CD4-positive, CD25-positive, alpha-beta regulatory T cell (primary cell): ENCODE results near the gene ORAI3. TPM values are rescaled to one million over a fixed set of nuclear protein-coding genes. Genes with fewer than 3 reads are reported as not detected.

ENCODE experiments used
- ATAC-seq, 2 donors: fragments of 150-1000 bp; cut with Tn5 transposase; one replicate each; pipeline ENCODE4 v1.10.0; 2021; ENCODE audit warnings: low read depth in 2 of 2, moderate number of reproducible peaks in 2 of 2, moderate library complexity in 1 of 2
- DNase-seq, 3 donors: peaks; one replicate each; pipeline versions ENCODE4 v3.0.0 to v3.0.0-alpha.2; 2012 to 2022; ENCODE audit warnings: mixed read lengths in 1 of 3
- H3K27ac ChIP-seq: one replicate; pipeline ENCODE4 v1.7.0; 2013; ENCODE audit warnings: mild to moderate bottlenecking, low read length; ENCODE audit not compliant: insufficient read depth, poor library complexity, severe bottlenecking
- H3K27me3 ChIP-seq: one replicate; pipeline ENCODE4 v1.7.0; 2013; ENCODE audit warnings: low read length; ENCODE audit not compliant: control insufficient read depth, insufficient read depth
- H3K36me3 ChIP-seq: one replicate; pipeline ENCODE4 v1.7.0; 2013; ENCODE audit warnings: mild to moderate bottlenecking, low read length, moderate library complexity; ENCODE audit not compliant: control insufficient read depth, insufficient read depth
- H3K4me1 ChIP-seq: 2 replicates; pipeline ENCODE4 v1.7.0; 2013; ENCODE audit warnings: mild to moderate bottlenecking, low read length; ENCODE audit not compliant: insufficient read depth, control insufficient read depth, poor library complexity, severe bottlenecking
- H3K4me3 ChIP-seq: one replicate; pipeline ENCODE4 v1.7.0; 2013; ENCODE audit warnings: low read depth, mild to moderate bottlenecking, low read length, moderate library complexity
- H3K9me3 ChIP-seq, 2 experiments: 1 replicate in 1 of 2; 2 replicates in 1 of 2; pipeline ENCODE4 v1.7.0; 2013; ENCODE audit warnings: low read length in 2 of 2, mild to moderate bottlenecking in 1 of 2, moderate library complexity in 1 of 2; ENCODE audit not compliant: control insufficient read depth in 2 of 2
- H3K27ac Mint-ChIP-seq, 3 donors: one replicate each; pipeline ENCODE4 v1.8.0; 2020 to 2022; ENCODE audit warnings: mild to moderate bottlenecking in 3 of 3, mixed read lengths in 3 of 3, moderate library complexity in 2 of 3
- H3K27me3 Mint-ChIP-seq: one replicate; pipeline ENCODE4 v1.8.0; 2022; ENCODE audit warnings: mild to moderate bottlenecking, mixed read lengths
- H3K36me3 Mint-ChIP-seq: one replicate; pipeline ENCODE4 v1.8.0; 2020; ENCODE audit warnings: mixed read lengths
- H3K4me1 Mint-ChIP-seq, 4 donors: one replicate each; pipeline ENCODE4 v1.8.0; 2020 to 2022; ENCODE audit warnings: mixed read lengths in 4 of 4, mild to moderate bottlenecking in 1 of 4
- H3K4me3 Mint-ChIP-seq, 4 donors: one replicate each; pipeline ENCODE4 v1.8.0; 2020 to 2022; ENCODE audit warnings: mild to moderate bottlenecking in 4 of 4, mixed read lengths in 4 of 4, moderate library complexity in 3 of 4
- H3K9me3 Mint-ChIP-seq, 7 donors: one replicate each; pipeline ENCODE4 v1.8.0; 2020 to 2022; ENCODE audit warnings: mixed read lengths in 7 of 7, mild to moderate bottlenecking in 3 of 7, moderate library complexity in 2 of 7
- polyA plus RNA-seq, 4 donors: library from polyadenylated mRNA; unstranded; fragments of 300-500 nt; fragmentation: Illumina TruSeq; gene quantifications; one replicate each; pipeline ENCODE4 v1.2.3, GENCODE V29; 2021
- total RNA-seq: library from RNA; stranded (reverse); gene quantifications from one replicate; pipeline ENCODE4 v1.2.3, GENCODE V29; 2022

The ORAI3 gene
- total and polyA plus RNA-seq, 5 donors from 2014 or later, result 7.7 to 34.7 (median 31.4) TPM

DNA sequence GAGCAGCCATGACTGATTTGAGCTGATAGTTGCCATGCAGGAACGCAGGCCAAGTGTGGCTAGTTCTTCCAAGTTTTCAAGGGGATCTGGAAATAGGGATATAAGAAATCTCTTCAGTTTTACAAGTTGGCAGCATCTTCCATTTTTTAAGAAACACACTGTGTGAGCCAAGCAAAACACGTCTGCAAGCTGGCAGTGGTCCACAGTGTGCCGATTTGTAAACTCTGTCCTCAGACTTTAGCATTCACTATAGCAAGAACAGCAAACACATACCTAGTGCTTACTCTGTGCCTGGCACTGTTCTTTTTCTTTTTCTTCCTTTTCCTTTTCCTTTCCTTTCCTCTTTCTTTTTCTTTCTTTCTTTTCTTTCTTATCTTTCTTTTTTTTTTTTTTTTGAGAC is 2.9 kb downstream of the ORAI3 start:
- peaks cover 5 to 28% (median 18%) of the 10 kb centered on the region in 4 donors for H3K4me1 Mint-ChIP-seq
- Histone ChIP-seq H3K4me1 (peaks cover 30% of the 10 kb centered on the region), H3K4me3 (no peak overlapping the region), H3K9me3 (no peaks in the 10 kb centered on the region), H3K27ac (no peak overlapping the region), H3K27me3 (no peaks in the 10 kb centered on the region), H3K36me3 (no peaks in the 10 kb centered on the region)
- DNase-seq (no peak), ATAC-seq (no peak)
- H3K36me3 Mint-ChIP-seq, result no peaks in the 10 kb centered on the region
- H3K27me3 Mint-ChIP-seq, result no peaks in the 10 kb centered on the region
- peak overlapping the region in 2 of 4 donors; percentile 46 to 93 for H3K4me3 Mint-ChIP-seq
- H3K9me3 Mint-ChIP-seq, result no peaks in the 10 kb centered on the region
- no peak overlapping the region for H3K27ac Mint-ChIP-seq

GRCh38 chr16:30953111-30953510 is 4.2 kb downstream of the ORAI3 start:
- Mint-ChIP-seq H3K9me3 (no peaks in the 10 kb centered on the region), H3K27me3 (peaks cover 7% of the 10 kb centered on the region)
- no peak overlapping the region for H3K27ac ChIP-seq

DNA sequence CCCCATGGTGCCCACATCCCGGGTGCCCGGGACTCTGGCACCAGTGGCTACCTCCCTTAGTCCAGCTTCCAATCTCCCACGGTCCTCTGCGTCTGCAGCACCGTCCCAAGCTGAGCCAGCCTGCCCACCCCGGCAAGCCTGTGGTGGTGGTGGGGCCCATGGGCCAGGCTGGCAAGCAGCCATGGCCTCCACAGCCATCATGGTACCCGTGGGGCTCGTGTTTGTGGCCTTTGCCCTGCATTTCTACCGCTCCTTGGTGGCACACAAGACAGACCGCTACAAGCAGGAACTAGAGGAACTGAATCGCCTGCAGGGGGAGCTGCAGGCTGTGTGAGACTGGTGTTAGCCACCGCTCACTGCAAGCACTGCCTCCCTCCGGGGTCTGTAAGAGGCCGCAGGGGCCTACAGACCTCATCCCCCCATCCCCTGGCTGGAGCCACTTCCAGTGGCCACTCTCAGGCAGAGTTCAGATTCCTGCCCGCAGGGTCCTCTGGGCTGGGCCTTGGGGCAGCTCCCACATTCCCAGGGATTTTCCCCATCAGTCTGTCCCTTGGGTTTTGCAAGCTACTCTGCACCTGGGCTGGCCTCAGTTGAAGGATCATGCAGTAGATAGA is 4.8 kb downstream of the ORAI3 start:
- no peak overlapping the region for H3K4me3 ChIP-seq
- Mint-ChIP-seq H3K27me3 (peaks cover 7% of the 10 kb centered on the region), H3K4me1 (peaks cover 5 to 39% (median 21%) of the 10 kb centered on the region in 4 donors), H3K27ac (peak overlapping the region in 1 of 3 donors; percentile 26), H3K36me3 (no peaks in the 10 kb centered on the region), H3K4me3 (peak overlapping the region in 2 of 4 donors; percentile 63 to 84), H3K9me3 (no peaks in the 10 kb centered on the region)
- H3K9me3 ChIP-seq, result no peaks in the 10 kb centered on the region
- no peaks in the 10 kb centered on the region for H3K36me3 ChIP-seq
- H3K27me3 ChIP-seq, result no peaks in the 10 kb centered on the region
- no peak for ATAC-seq
- no peak overlapping the region for H3K27ac ChIP-seq
- peaks cover 33% of the 10 kb centered on the region for H3K4me1 ChIP-seq
- DNase-seq, result peak; percentile 36 to 81 (median 49)

More at GRCh38 chr16:30953111-30953510, 4.2 kb downstream of the ORAI3 start:
- H3K36me3 ChIP-seq, result no peaks in the 10 kb centered on the region
- H3K4me1 ChIP-seq, result peaks cover 33% of the 10 kb centered on the region
- DNase-seq (no peak), ATAC-seq (no peak)
- H3K27me3 ChIP-seq, result no peaks in the 10 kb centered on the region
- Mint-ChIP-seq H3K4me1 (peaks cover 5 to 36% (median 21%) of the 10 kb centered on the region in 4 donors), H3K4me3 (peak overlapping the region in 2 of 4 donors; percentile 63 to 84), H3K36me3 (no peaks in the 10 kb centered on the region), H3K27ac (no peak overlapping the region)
- H3K4me3 ChIP-seq, result no peak overlapping the region
- no peaks in the 10 kb centered on the region for H3K9me3 ChIP-seq

DNA sequence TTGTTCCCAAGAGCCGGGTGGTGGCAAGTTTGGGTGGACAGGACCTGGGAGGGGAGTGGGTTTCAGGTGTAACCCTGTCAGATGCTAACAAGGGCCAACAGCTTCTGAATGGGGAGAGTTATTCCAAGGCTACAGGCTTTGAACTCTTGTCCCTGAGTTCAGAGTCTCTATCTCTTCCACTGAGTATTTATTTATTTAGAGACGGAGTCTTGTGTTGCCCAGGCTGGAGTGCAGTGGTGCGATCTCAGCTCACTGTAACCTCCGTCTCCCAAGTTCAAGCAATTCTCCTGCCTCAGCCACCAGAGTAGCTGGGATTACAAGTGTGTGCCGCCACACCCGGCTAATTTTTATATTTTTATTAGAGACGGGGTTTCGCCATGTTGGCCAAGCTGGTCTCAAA is 6.1 kb downstream of the ORAI3 start:
- no peak overlapping the region for H3K4me3 ChIP-seq
- H3K9me3 Mint-ChIP-seq, result no peaks in the 10 kb centered on the region
- H3K4me1 Mint-ChIP-seq, result peaks cover 11 to 44% (median 28%) of the 10 kb centered on the region in 4 donors
- H3K27ac Mint-ChIP-seq, result peak overlapping the region in 1 of 3 donors; percentile 74
- H3K27ac ChIP-seq, result no peak overlapping the region
- no peak for DNase-seq
- peaks cover 7% of the 10 kb centered on the region for H3K36me3 Mint-ChIP-seq
- peak overlapping the region in 2 of 4 donors; percentile 38 to 98 for H3K4me3 Mint-ChIP-seq
- H3K36me3 ChIP-seq, result peaks cover 8% of the 10 kb centered on the region
- no peak for ATAC-seq
- H3K27me3 ChIP-seq, result no peaks in the 10 kb centered on the region
- H3K9me3 ChIP-seq, result no peaks in the 10 kb centered on the region
- peaks cover 35% of the 10 kb centered on the region for H3K4me1 ChIP-seq
- peaks cover 9% of the 10 kb centered on the region for H3K27me3 Mint-ChIP-seq

GRCh38 chr16:30956601-30957455 is 8.0 kb downstream of the ORAI3 start:
- no peaks in the 10 kb centered on the region for H3K27me3 ChIP-seq
- H3K36me3 Mint-ChIP-seq, result peaks cover 17% of the 10 kb centered on the region
- DNase-seq, result peak; percentile 73 to 92 (median 81)
- H3K27me3 Mint-ChIP-seq, result peaks cover 12% of the 10 kb centered on the region
- peak overlapping the region; percentile 93 for H3K27ac ChIP-seq
- H3K9me3 ChIP-seq, result no peaks in the 10 kb centered on the region
- H3K4me1 Mint-ChIP-seq, result peaks cover 15 to 43% (median 24%) of the 10 kb centered on the region in 4 donors
- H3K4me3 Mint-ChIP-seq, result peak overlapping the region; percentile 97 to 99 (median 98)
- peaks cover 23% of the 10 kb centered on the region for H3K4me1 ChIP-seq
- peaks cover 26% of the 10 kb centered on the region for H3K36me3 ChIP-seq
- ATAC-seq, result peak; percentile 61 to 63
- H3K9me3 Mint-ChIP-seq, result no peaks in the 10 kb centered on the region
- H3K27ac Mint-ChIP-seq, result peak overlapping the region; percentile 98 to 99 (median 98)
- peak overlapping the region; percentile 88 for H3K4me3 ChIP-seq

GRCh38 chr16:30957456-30958174 is 8.7 kb downstream of the ORAI3 start, which contains the start of gene SETD1A:
SETD1A (plus strand) TSS chr16:30957754; CDS start chr16:30958732, 978 bp downstream.
- H3K9me3 Mint-ChIP-seq, result no peaks in the 10 kb centered on the region
- H3K27me3 ChIP-seq, result no peaks in the 10 kb centered on the region
- ATAC-seq (peak; percentile 85 to 88), DNase-seq (peak; percentile 94 to 99 (median 98))
- peak within 1 kb of the TSS; percentile 93 for H3K27ac ChIP-seq
- peak within 1 kb of the TSS; percentile 97 to 99 (median 98) for H3K4me3 Mint-ChIP-seq
- H3K4me1 Mint-ChIP-seq, result peaks cover 15 to 47% (median 24%) of the 10 kb centered on the region in 4 donors
- peaks cover 17% of the 10 kb centered on the region for H3K36me3 Mint-ChIP-seq
- peak within 1 kb of the TSS; percentile 98 to 99 (median 98) for H3K27ac Mint-ChIP-seq
- H3K9me3 ChIP-seq, result no peaks in the 10 kb centered on the region
- H3K36me3 ChIP-seq, result peaks cover 33% of the 10 kb centered on the region
- peaks cover 23% of the 10 kb centered on the region for H3K4me1 ChIP-seq
- H3K4me3 ChIP-seq, result peak within 1 kb of the TSS; percentile 88
- H3K27me3 Mint-ChIP-seq, result peaks cover 12% of the 10 kb centered on the region
